Posterior cingulate gyrus (tissue), 11 donors: ENCODE data around the gene TMEM86A.
A peak's percentile ranks its signal among the peaks of the same experiment; 100 is the strongest.

Experiments used
- DNase-seq, 10 donors: peaks; one replicate each; pipeline versions ENCODE4 v3.0.0 to v3.0.0-alpha.2; 2020 to 2021; ENCODE audit warnings: mixed read lengths in 3 of 10
- intact Hi-C: fragments of 100-400 bp; cut with DNase I; formaldehyde crosslinking; loops from one replicate; pipeline ENCODE4 v1.15.1; 2023

TMEM86A gene

DNA sequence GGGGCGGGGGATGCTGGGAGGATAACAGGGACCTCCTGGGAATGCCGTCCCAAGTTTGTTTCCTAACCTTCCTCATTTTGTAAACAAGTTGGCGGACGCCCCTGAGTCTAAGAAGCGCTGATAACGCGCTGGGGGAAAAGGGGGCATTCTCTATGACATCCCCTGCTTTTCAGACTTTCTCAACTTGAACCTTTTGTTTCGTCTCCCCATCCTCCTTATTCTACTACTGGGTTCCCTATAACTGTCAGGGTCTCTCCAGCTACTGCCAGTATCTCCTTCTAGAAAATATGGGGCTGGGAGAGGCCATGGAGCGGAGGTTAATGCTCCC is 654 bp downstream of the TMEM86A start:
- intact Hi-C loops, result loop anchor here (5.0 kb wide), 2 partner anchors 62 to 112 kb away; partner anchors contain the start of gene UEVLD
- no peak for DNase-seq

DNA sequence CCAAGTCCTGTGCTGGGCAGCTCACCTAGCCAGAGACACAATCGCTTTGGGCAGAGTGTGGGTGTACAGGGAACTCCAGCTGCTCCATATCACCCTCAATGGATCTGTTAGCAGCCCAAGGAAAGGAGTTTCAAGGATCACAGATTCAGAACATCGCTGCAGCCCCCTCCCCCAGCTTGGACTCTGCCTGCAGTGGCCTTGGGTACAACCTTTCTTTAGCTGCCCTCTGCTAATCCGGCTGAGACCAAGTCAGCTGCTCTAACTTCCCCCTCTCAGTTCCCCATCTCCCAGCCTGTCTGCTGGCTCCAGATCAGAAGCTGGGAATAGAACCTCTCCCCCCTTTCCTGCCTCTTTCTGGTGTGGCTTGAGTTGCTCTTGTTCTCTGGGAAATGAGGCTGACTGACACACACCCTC is 1.3 kb downstream of the TMEM86A start:
- intact Hi-C loops, result loop anchor here (5.0 kb wide), 2 partner anchors 63 to 113 kb away; partner anchors contain the start of gene UEVLD
- peak in 6 of 10 donors; percentile 20 to 87 (median 40) for DNase-seq

DNA sequence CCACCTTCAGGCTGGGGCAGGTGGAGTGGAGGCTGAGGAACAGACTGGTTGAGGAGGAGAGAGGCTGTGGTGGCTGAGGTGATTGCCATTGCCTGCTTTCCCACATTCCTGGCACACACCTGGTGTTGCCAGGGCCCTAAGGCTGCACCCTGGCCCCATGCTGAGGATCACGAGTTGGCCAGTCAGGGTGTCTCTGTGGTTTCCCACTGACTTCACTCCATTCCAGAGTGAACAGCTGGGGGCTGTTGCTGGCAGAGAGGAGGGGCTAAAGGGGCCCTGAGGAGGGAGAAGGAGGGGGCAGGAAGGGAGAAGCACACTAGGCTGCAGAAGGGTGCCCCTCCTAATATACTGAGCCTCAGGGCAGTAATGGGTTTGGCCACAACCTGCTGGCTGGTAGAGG is 1.8 kb downstream of the TMEM86A start:
- intact Hi-C loops, result no loop called here
- DNase-seq, result peak in 1 of 10 donors; percentile 82

DNA sequence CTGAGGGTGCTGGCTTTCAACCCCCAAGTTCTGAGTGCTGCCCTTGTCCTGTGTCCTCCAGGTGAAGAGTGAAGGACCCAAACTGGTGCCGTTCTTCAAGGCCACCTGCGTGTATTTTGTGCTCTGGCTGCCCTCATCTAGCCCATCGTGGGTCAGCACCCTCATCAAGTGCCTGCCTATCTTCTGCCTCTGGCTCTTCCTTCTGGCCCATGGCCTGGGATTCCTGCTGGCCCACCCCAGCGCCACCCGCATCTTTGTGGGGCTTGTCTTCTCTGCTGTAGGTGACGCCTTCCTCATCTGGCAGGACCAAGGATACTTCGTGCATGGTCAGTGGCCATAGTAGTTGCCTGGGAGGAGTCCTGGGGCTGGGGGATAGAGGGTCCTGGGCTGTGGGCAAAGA is 2.3 kb downstream of the TMEM86A start:
- intact Hi-C loops, result no loop called here
- no peak for DNase-seq

DNA sequence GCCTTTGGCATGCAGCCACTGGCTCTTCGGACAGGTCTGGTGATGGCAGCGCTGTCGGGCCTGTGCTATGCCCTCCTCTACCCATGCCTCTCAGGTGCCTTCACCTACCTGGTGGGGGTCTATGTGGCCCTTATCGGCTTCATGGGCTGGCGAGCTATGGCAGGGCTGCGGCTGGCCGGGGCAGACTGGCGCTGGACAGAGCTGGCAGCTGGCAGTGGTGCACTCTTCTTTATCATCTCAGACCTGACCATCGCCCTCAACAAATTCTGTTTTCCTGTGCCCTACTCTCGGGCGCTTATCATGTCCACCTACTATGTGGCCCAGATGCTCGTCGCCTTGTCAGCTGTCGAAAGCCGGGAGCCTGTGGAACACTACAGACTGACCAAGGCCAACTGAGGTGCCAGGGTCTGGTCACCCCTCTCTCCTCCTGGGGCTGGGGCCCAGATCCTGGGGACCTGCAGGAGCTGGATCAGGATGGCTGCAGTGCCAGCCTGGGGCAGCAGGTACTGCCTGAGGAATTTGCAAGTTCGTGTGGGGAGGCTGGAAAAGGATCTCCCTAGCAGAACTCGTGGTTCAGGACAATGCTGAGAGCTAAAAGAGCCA is 3.1 kb downstream of the TMEM86A start:
- no peak for DNase-seq
- intact Hi-C loops, result no loop called here

DNA sequence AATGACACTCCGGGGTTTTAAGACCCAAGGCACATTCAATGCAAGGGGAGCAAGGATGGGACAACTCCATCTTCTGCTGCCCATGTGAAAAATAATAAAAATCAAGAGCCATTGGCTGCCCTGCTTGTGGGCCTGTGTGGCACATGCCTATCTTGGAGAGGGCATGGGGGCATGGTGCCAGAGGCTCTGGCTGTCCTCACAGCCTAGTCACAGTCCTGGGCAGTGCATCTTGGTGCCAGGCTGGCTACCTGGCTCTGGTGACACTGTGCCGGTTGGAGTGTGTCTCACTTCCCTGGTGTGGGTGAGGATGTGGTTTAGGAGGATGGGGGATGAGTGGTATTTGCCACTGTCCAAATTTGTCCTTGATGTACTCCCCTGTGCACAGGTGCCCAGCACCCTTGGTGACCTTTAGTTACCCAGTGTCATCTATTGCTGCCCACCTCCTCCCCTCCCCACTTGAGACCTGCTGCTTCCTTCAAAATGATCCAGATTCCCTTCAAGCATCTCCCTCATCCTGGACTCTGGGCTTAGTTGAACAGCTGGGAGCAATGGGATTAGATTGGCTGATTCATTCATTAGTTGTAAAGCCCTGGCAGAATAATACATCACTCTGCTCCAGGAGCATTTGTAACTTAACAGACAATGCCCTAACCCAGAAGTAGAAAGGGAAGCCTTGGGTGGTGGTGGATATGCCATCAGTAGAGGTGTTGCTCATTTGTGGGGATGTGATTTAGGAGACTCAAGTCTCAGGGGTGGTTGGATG is 4.6 kb downstream of the TMEM86A start:
- intact Hi-C loops, result no loop called here
- DNase-seq, result no peak

DNA sequence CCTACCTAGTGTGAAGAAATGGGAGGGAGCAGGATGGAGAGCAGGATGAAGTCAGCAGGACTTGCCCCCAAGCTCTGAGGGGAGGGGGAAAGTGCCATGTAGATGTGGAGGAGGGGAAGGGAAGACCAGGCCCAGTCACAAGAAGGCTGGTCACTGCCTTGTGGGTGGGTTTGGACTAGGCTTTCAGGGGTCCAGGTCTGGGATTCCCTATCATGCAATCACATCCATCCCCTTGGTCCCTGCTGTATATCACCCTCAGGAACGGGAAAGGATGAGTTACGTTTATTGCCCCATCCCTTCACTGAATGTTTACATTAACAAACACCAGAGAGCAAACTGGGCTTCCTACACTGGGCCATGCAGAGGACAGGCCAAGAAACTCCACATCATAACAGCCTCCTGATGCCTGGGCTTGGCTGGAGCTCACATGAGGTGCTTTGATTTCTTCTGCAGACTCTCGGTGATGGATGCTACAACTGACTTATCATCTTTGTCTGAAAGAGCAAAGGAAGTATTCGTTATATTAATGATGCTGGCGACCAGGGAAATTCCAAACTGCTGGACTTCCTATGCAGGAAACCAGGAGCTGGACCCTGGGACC is 5.6 kb downstream of the TMEM86A start:
- intact Hi-C loops, result no loop called here
- DNase-seq, result no peak

DNA sequence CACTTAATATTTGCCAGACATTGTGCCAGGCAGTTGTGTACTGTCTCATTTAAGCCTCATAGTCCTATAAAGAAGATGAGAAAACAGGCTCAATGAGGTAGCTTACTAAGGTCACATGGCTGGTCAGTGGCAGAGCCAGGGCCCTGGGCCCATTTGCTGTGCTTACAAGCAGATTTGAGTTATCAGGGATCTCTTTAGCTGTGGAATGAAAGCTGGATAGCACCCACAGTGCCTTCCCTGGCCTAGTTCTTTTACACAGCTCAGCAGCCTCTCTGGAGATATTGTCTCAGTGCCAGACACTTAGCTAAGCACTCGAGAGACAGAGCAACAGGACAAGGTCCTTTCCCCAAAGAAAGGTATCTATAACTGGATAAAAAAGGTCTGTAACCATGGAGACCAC is 6.1 kb downstream of the TMEM86A start:
- intact Hi-C loops, result no loop called here
- no peak for DNase-seq

DNA sequence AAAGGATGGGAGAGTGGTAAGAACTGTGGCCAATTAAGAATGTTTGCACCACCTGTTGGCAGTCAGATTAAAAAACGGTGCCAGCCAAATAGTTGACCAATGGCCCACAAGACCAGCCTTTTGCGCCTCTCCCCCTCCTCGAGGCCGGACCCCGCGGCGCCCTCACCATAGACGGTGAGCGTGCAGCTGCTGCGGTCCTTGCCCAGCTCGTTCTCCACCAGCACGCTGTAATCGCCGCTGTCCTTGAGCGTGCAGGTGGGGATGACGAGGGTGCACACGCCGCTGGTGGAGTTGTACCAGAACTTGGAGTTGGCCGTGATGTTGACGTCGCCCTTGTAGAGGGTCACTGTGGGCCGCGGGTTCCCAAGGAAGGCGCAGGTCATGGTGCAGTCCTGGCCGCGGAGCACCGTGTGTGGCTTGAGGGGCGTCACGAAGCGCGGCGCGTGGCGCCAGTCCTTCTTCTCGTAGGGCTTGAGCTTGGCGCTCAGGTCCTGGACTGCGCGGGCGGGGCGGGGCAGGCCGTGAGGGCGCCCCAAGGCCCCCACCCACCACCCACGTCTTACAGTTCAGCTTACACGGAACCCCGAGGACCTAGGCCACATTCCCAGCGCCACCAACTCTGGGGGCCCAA is 7.2 kb downstream of the TMEM86A start:
- intact Hi-C loops, result no loop called here
- DNase-seq, result peak in 2 of 10 donors; percentile 80 to 89

DNA sequence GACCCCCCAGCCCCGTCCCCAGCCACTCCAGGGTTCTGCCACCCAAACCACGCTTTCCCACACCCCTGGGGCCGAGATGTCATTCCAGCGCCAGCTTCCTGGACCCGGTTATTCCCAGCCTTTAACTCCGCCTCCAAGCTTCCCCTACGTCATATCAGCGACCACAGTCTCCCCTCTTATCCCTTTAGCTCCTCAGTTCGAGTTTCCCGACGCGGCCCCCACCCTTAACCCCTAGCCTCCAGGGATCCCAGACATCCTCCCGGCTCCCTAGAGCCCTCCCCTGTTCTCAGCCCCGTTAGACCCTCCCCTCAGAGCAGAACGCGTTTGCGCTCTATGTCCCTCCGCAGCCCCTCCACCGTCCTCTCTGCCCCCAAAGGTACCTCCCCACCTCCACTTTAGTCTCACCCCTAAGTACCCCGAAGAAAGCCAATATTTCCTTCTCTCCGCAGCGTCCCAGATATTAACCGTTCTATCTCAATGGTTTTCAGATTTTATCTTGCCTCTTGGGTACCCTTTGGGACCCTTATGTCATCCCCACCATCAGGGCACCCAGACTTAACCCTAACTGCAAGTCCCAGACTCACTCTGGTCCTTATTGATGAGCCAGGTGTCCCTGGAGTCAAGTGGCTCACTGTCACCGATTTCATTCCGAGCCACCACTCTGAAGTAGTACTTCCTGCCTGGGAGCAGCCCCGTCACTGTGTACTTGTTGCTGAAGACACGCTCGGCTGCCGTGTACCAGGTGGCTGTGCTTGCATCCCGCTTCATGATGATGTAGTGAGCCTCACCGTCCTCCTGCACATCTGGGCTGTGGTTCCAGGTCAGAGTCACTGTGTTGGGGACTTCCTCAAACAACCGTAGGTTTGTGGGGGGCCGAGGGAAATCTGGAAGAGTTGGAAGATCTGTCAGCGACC is 8.0 kb downstream of the TMEM86A start:
- DNase-seq, result peak in 8 of 10 donors; percentile 34 to 89 (median 67)
- intact Hi-C loops, result no loop called here

DNA sequence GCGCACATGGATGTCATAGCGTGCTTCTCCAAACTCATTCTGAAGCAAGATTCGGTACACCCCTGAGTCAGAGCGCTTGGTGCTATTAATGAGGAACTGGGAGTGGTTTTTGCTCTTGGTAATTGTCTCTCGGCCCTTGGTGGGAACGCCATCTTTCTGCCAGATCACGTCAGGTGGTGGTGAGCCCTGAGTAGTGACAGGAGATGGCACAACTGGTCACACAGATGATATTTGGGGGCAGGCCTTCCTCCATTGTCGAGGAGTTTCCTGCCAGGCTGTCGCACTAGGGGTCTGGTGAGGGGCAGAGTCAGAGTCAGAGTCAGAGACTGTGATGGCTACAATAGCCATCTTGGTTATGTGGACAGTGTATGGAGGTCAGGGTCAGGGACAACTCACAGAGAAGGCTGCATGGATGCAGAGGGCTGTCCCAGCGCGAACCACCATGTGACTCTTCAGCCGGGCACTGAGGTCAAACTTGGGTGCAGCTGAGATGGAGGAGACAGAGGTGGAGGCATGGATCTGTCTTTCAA is 9.3 kb downstream of the TMEM86A start:
- intact Hi-C loops, result no loop called here
- DNase-seq, result no peak

DNA sequence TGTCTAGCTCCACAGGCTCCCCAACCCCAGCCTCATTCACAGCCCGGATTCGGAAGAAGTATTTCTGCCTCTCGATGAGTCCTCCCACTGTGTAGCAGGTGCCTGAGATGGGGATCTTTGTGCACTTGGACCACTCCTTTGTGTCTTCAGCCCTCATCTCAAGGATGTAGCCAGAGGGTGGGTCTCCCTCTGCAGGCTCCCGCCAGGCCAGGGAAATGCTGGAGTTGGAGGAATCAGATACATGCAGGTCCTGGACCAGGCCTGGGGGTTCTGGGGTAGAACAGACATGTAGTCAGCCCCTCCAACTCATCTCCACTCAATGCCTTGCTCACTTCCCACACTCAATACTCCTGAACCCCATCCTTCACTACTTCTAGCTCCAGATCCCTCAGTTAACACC is 10.8 kb downstream of the TMEM86A start:
- intact Hi-C loops, result no loop called here
- DNase-seq, result no peak

DNA sequence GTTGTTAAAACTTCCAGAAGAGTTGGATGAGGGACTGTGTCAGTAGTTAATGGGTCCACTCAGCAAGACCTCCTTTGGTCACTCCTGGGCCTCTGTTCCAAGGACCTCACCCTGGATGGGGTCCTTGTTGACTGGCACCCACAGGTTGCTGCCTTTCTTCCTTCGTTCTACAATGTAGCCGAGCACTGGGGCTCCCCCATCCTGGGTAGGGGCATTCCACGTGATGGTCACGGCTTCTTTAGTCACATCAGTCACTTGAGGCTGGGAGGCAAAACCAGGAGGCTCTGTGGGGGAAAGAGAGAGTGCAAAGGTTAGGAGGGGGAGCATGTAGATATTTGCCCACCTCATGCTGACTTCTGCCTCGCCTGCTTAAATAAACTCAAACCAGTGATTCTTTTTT is 12.0 kb downstream of the TMEM86A start:
- intact Hi-C loops, result no loop called here
- no peak for DNase-seq

DNA sequence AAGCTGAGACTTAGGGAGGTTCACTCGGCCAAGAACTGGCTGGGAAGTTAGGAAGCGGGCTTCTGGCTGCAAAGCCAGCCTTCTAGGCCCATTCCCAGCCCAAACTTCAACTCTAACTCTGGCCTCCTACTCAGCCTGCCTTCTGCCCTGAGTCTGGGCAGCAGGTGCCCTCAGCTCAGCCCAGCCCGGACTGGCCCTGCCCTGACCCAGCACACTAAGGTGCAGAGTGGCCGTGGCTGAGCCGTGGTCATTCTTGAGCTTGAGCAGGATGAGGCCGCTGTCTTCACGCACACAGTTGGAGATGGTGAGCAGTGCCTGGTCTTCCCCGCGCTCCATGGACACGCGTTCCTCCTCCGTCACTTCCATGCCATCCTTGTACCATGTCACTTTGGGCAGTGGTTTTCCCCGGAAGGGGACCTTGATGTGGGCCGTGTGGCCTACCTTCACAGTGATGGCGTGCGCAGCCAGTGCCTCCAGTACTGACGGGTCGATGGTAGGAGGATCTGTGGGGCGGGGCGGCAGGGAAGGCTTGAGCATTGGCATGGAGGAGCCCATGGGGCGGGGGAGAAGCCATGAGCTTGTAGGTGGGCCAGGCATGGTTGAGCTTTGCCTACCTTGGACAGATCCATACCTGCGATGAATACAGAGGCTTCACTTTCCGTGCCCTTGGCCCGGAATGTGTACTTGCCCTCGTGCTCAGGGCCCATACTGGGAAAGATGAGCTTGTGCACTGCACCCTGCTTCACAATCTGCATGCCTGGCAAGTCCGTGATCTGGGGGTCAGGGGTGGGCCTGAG is 15.3 kb downstream of the TMEM86A start:
- intact Hi-C loops, result no loop called here
- DNase-seq, result peak in 1 of 10 donors; percentile 74

DNA sequence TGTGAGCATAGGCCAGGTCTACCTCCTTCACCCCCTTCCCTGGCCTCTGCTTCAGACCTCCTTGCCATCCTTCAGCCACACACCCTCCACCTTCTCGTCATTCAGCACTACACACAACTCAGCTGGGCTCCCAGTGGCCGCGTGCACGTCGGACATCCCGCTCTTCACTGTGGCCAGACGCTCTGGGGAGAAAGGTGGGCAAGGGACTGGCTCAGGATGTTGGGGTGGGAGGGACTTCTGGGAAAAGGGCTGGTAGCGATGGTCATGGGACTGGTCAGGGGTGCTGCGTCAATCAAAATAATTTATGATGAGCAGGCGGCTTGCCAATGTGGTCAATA is 15.8 kb downstream of the TMEM86A start:
- intact Hi-C loops, result no loop called here
- DNase-seq, result no peak

DNA sequence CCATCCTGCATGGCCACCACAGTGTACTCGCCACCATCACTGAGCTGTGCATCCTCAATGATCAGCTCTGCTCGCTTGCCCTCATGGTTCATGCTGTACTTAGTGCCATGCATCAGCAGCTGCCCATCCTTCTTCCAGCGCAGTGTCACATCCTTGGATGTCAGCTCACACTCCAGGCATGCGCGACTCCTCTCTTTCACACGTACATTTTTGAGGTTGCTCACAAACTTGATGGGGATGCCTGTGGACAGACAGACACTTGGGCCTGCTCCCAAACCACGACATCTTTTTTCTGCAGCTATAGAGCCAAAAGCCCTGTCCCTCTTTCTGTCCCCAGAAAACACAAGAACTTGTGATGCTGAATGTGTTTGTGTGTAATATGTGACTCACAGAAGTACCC is 16.9 kb downstream of the TMEM86A start:
- no peak for DNase-seq
- intact Hi-C loops, result no loop called here

DNA sequence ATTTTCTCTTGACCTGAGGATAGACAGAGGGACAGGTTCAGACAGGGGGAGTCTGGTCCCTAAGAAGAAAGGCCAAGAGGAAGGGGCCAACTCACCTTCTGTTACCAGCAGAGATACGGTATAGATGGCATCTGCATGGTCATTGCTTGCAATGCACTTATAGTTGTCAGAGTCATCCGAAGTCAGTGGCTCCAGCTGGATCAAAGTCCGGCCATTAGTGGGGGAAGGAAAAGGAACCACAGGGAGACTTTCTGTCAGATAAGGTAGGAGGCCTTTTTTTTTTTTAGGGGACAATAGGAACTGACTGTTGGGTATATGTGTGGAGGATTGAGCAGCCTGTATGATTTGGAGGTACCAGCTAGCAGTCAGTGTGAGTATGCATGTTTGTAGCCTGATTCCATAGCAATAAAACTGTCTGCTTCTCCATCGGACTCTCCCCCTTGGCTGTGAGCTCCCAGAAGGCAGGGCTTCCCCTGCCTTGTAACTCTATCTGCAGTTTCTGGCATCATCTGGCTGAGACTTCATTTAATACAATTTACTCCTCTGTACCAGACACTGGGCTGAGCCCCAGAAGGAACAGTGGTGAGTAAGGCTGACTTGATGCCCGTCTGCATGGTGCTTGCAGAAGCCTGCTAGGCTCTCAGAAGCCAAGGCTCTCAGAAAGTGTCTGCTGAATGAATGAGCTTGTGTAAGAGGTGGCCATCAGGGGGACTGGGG is 21.7 kb downstream of the TMEM86A start:
- intact Hi-C loops, result loop anchor here (5.0 kb wide), 1 partner anchor 88 kb away; the partner anchor contains the start of gene SPTY2D1
- DNase-seq, result peak in 5 of 10 donors; percentile 35 to 93 (median 63)

DNA sequence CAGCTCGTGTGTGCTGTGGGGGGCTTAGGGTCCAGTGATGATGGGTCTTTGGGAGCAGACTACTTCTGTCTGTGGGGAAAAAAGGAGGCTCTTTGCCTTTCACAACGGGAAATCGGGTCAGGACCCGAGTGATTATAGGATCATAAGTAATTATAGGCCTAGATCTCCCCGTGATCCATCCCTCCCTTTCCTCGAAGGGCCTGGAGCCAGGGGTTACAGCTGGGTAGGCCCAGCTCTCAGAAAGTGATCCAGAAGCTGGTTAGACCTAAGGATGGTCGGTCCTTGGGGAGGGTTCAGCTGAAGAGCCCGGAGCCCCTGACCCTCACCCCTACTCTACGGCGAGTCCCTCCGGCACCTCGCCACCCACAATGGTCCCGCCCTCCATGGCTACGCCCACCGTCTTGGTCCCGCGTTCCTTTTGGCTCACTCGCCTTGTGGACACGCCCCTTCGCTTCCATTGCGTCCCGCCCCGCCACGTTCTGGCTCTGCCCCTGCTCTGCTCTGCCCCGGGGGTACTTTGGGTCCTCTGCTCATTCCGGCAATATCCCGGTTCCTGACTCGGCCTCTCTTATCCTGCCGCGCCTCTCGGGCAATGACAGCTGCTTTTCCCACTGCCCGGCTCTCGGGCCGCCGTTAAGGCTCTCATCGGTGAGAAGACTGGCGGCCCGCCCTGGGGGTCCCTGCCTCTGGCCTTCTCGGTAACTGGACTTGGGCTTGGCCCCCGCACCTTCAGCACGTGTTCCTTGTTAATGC is 22.4 kb downstream of the TMEM86A start:
- intact Hi-C loops, result loop anchor here (5.0 kb wide), 1 partner anchor 89 kb away; the partner anchor contains the start of gene SPTY2D1
- DNase-seq, result peak; percentile 54 to 95 (median 72)
